Activated CD8-positive, alpha-beta memory T cell treated with anti-CD3 and anti-CD28 coated beads, Interleukin-2, amount 10 ng/mL, durations not matched to agents 7 days and 5 days (primary cell): ENCODE results near the gene WWC2. TPM values are rescaled to one million over a fixed set of nuclear protein-coding genes. Genes with fewer than 3 reads are reported as not detected.
A peak's percentile ranks its signal among the peaks of the same experiment; 100 is the strongest.

ENCODE experiments used
- ATAC-seq: fragments of 150-1000 bp; cut with Tn5 transposase; one replicate; pipeline ENCODE4 v1.10.0; 2021; ENCODE audit warnings: moderate library complexity
- CTCF ChIA-PET: fragments of 350-600 bp; sonication (Branson Sonifier 250); formaldehyde crosslinking; loops from one replicate; lab custom pipeline; 2021; ENCODE audit warnings: antibody characterized with exemption; lab: Charles Lee
- DNase-seq: peaks from one replicate; pipeline ENCODE4 v3.0.0-alpha.2; 2020
- H3K27ac Mint-ChIP-seq: one replicate; pipeline ENCODE4 v1.8.0; 2021; ENCODE audit warnings: mild to moderate bottlenecking, mixed read lengths
- H3K27me3 Mint-ChIP-seq: one replicate; pipeline ENCODE4 v1.8.0; 2021; ENCODE audit warnings: mixed read lengths
- H3K36me3 Mint-ChIP-seq: one replicate; pipeline ENCODE4 v1.8.0; 2021; ENCODE audit warnings: mild to moderate bottlenecking, mixed read lengths
- H3K4me1 Mint-ChIP-seq: one replicate; pipeline ENCODE4 v1.8.0; 2021; ENCODE audit warnings: mixed read lengths
- H3K4me3 Mint-ChIP-seq: one replicate; pipeline ENCODE4 v1.8.0; 2021; ENCODE audit warnings: mild to moderate bottlenecking, moderate library complexity, mixed read lengths
- H3K9me3 Mint-ChIP-seq: one replicate; pipeline ENCODE4 v1.8.0; 2022; ENCODE audit warnings: low read depth, mixed read lengths
- total RNA-seq, 2 experiments: library from RNA; stranded (reverse); gene quantifications; one replicate each; pipeline ENCODE4 v1.2.3, GENCODE V29; 2021

Gene WWC2
- total RNA-seq, 2 experiments from 2014 or later = 0.05 to 0.20 TPM

- CTCF ChIA-PET = no interaction called here
- DNase-seq = no peak
Observed at GRCh38 chr4:183094393-183095198, 4.5 kb upstream of the WWC2 start.

DNA sequence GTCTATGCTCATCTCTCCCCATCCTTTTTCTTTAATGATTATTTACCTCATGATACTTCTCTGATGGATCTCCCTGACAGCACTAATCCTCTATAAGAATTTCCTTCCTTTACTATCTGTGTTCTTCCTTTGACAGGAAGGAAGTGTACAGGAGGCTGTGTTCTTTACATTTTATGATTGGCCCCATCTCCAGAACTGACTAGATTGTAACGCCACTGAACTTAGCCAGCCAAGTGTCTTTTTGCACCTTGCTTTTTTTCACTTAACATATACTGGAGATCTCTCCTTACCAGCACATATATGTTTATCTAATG, 3.9 kb upstream of the WWC2 start:
- CTCF ChIA-PET = no interaction called here
- Mint-ChIP-seq H3K27me3 (peaks cover 53% of the 10 kb centered on the region), H3K9me3 (no peaks in the 10 kb centered on the region), H3K36me3 (no peaks in the 10 kb centered on the region), H3K27ac (no peak overlapping the region), H3K4me1 (no peaks in the 10 kb centered on the region), H3K4me3 (no peak overlapping the region)
- DNase-seq (no peak), ATAC-seq (no peak)

More at GRCh38 chr4:183094393-183095198, 4.5 kb upstream of the WWC2 start:
- no peak for ATAC-seq
- no peak overlapping the region for H3K27ac Mint-ChIP-seq
- H3K36me3 Mint-ChIP-seq = no peaks in the 10 kb centered on the region
- no peak overlapping the region for H3K4me3 Mint-ChIP-seq
- peaks cover 50% of the 10 kb centered on the region for H3K27me3 Mint-ChIP-seq
- H3K4me1 Mint-ChIP-seq = no peaks in the 10 kb centered on the region
- no peaks in the 10 kb centered on the region for H3K9me3 Mint-ChIP-seq

- CTCF ChIA-PET = no interaction called here
- peaks cover 56% of the 10 kb centered on the region for H3K27me3 Mint-ChIP-seq
Observed at GRCh38 chr4:183096276-183096965, 2.6 kb upstream of the WWC2 start.

GRCh38 chr4:183097231-183098018, 1.6 kb upstream of the WWC2 start:
- CTCF ChIA-PET = interaction anchor here (1.3 kb wide), 1 partner anchor 165 kb away, joined by 3 read pairs; no protein-coding TSS in a partner anchor
- ATAC-seq (no peak), DNase-seq (no peak)
- no peak overlapping the region for H3K27ac Mint-ChIP-seq
- no peak overlapping the region for H3K4me3 Mint-ChIP-seq
- no peaks in the 10 kb centered on the region for H3K9me3 Mint-ChIP-seq
- H3K4me1 Mint-ChIP-seq = no peaks in the 10 kb centered on the region
- peaks cover 63% of the 10 kb centered on the region for H3K27me3 Mint-ChIP-seq
- no peaks in the 10 kb centered on the region for H3K36me3 Mint-ChIP-seq

More at GRCh38 chr4:183096276-183096965, 2.6 kb upstream of the WWC2 start:
- no peak overlapping the region for H3K27ac Mint-ChIP-seq
- H3K9me3 Mint-ChIP-seq = no peaks in the 10 kb centered on the region
- no peaks in the 10 kb centered on the region for H3K36me3 Mint-ChIP-seq
- no peaks in the 10 kb centered on the region for H3K4me1 Mint-ChIP-seq
- no peak for ATAC-seq
- no peak overlapping the region for H3K4me3 Mint-ChIP-seq
- DNase-seq = no peak

GRCh38 chr4:183098019-183098722, 886 bp upstream of the WWC2 start:
- Mint-ChIP-seq H3K4me1 (no peaks in the 10 kb centered on the region), H3K27ac (no peak overlapping the region), H3K27me3 (peaks cover 69% of the 10 kb centered on the region), H3K36me3 (no peaks in the 10 kb centered on the region), H3K4me3 (peak overlapping the region; percentile 24), H3K9me3 (no peaks in the 10 kb centered on the region)
- DNase-seq (no peak), ATAC-seq (peak; percentile 25)
- CTCF ChIA-PET = interaction anchor here (1.3 kb wide), 1 partner anchor 165 kb away, joined by 3 read pairs; no protein-coding TSS in a partner anchor

- CTCF ChIA-PET = interaction anchor here (0.8 kb wide), 1 partner anchor 26 kb away, joined by 3 read pairs; no protein-coding TSS in a partner anchor
- Mint-ChIP-seq H3K27me3 (peaks cover 62% of the 10 kb centered on the region), H3K36me3 (no peaks in the 10 kb centered on the region), H3K4me1 (no peaks in the 10 kb centered on the region), H3K9me3 (no peaks in the 10 kb centered on the region), H3K27ac (no peak overlapping the region), H3K4me3 (no peak overlapping the region)
- ATAC-seq (no peak), DNase-seq (no peak)
Observed at GRCh38 chr4:183099537-183100297, 660 bp downstream of the WWC2 start.

DNA sequence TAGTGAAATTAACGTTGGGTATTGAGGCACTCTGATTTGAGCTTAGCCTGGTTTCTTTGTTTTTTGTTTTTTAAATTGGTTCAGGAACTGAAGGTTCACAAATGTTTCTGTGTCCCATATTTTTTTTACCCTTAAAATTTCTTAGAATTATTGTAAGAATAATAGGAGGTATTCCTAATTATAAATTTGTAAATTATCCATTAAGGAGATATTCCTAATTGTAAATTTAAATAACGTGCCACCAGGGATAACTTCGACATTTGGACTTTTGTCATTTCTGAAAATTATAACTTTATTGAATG, 1.2 kb downstream of the WWC2 start:
- H3K27ac Mint-ChIP-seq = no peak overlapping the region
- H3K4me1 Mint-ChIP-seq = no peaks in the 10 kb centered on the region
- H3K36me3 Mint-ChIP-seq = no peaks in the 10 kb centered on the region
- H3K27me3 Mint-ChIP-seq = peaks cover 57% of the 10 kb centered on the region
- DNase-seq = no peak
- H3K4me3 Mint-ChIP-seq = no peak overlapping the region
- no peak for ATAC-seq
- CTCF ChIA-PET = interaction anchor here (0.8 kb wide), 1 partner anchor 27 kb away, joined by 3 read pairs; no protein-coding TSS in a partner anchor
- no peaks in the 10 kb centered on the region for H3K9me3 Mint-ChIP-seq

- H3K27ac Mint-ChIP-seq = no peak overlapping the region
- H3K9me3 Mint-ChIP-seq = no peaks in the 10 kb centered on the region
- CTCF ChIA-PET = interaction anchor here (1.0 kb wide), 1 partner anchor 10 kb away, joined by 3 read pairs; no protein-coding TSS in a partner anchor
- peaks cover 54% of the 10 kb centered on the region for H3K27me3 Mint-ChIP-seq
- no peak overlapping the region for H3K4me3 Mint-ChIP-seq
- no peaks in the 10 kb centered on the region for H3K36me3 Mint-ChIP-seq
- no peaks in the 10 kb centered on the region for H3K4me1 Mint-ChIP-seq
- ATAC-seq = no peak
- no peak for DNase-seq
Observed at GRCh38 chr4:183100827-183101226, 1.8 kb downstream of the WWC2 start.

- H3K27ac Mint-ChIP-seq = no peak overlapping the region
- ATAC-seq = no peak
- no peak for DNase-seq
- H3K4me1 Mint-ChIP-seq = no peaks in the 10 kb centered on the region
- no peaks in the 10 kb centered on the region for H3K9me3 Mint-ChIP-seq
- peaks cover 48% of the 10 kb centered on the region for H3K27me3 Mint-ChIP-seq
- no peaks in the 10 kb centered on the region for H3K36me3 Mint-ChIP-seq
- H3K4me3 Mint-ChIP-seq = no peak overlapping the region
- CTCF ChIA-PET = no interaction called here
Observed at GRCh38 chr4:183101956-183102480, 3.0 kb downstream of the WWC2 start.

- Mint-ChIP-seq H3K9me3 (no peaks in the 10 kb centered on the region), H3K36me3 (no peaks in the 10 kb centered on the region), H3K27ac (no peak overlapping the region), H3K4me1 (no peaks in the 10 kb centered on the region), H3K27me3 (peaks cover 32% of the 10 kb centered on the region), H3K4me3 (no peak overlapping the region)
- ATAC-seq (no peak), DNase-seq (no peak)
- CTCF ChIA-PET = no interaction called here
Observed at GRCh38 chr4:183105092-183105491, 6.0 kb downstream of the WWC2 start.

- Mint-ChIP-seq H3K9me3 (no peaks in the 10 kb centered on the region), H3K4me3 (no peak overlapping the region), H3K27ac (no peak overlapping the region), H3K27me3 (peaks cover 16% of the 10 kb centered on the region), H3K4me1 (no peaks in the 10 kb centered on the region), H3K36me3 (no peaks in the 10 kb centered on the region)
- DNase-seq (no peak), ATAC-seq (no peak)
- CTCF ChIA-PET = interaction anchor here (1.4 kb wide), 1 partner anchor 156 kb away, joined by 3 read pairs; no protein-coding TSS in a partner anchor
Observed at GRCh38 chr4:183106839-183107238, 7.8 kb downstream of the WWC2 start.

DNA sequence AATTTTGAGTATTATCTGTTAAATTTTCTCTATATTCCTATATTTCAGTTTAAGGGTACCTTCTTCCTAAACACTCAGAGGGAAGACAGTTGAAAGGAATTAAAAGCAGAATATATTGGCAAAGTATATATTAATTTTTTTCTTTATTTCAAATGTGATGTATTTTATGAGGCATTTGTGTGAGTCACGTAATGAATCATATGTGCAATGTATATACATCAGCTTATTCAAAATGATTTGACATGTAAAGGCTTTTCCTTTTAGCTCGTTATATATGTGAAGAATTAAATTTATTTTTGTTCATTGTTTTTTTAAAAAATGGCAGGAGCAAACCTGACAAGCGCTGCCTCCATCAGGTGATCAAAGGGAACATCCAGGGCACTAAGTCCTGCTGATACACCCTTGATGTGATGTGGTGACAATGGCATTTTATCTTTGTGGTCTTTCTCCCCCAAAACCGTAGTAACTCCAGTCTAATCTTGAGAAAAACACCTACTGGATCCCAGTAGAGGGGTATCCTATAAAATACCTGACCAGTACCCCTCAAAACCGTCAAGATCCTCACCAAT, 8.9 kb downstream of the WWC2 start:
- Mint-ChIP-seq H3K27me3 (peaks cover 4% of the 10 kb centered on the region), H3K9me3 (no peaks in the 10 kb centered on the region), H3K27ac (no peak overlapping the region), H3K4me3 (no peak overlapping the region), H3K4me1 (no peaks in the 10 kb centered on the region), H3K36me3 (no peaks in the 10 kb centered on the region)
- no peak for DNase-seq
- ATAC-seq = no peak
- CTCF ChIA-PET = interaction anchor here (1.4 kb wide), 1 partner anchor 155 kb away, joined by 3 read pairs; no protein-coding TSS in a partner anchor
